ENCODE results near the gene ZDHHC14. TPM values are rescaled to one million over a fixed set of nuclear protein-coding genes. Genes with fewer than 3 reads are reported as not detected.

ZDHHC14 gene
- total and polyA plus RNA-seq, 8 donors = 3.4 to 25.7 (median 7.4) TPM

DNA sequence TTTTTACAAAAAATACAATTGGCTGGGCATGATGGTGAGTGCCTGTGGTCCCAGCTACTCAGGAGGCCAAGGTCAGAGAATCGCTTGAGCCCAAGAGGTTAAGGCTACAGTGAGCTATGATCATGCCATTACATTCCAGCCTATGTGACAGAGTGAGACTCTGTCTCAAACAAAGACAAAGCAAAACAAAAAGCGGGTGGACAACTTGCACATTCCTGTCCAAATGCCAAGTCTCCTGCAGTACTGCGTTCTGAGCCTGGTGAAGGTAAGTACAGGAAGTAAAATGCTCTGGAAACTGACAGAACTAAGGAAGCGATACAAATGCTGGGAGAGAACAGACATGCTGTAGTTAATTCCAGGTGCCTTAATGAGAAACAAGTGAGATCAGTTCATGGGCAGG, 37.3 kb upstream of the ZDHHC14 start:
- no peaks in the 10 kb centered on the region for H3K9me3 ChIP-seq
- no peak for DNase-seq
- peaks cover 0 to 11% (median 0%) of the 10 kb centered on the region in 3 donors for H3K27me3 ChIP-seq
- H3K4me1 ChIP-seq = no peaks in the 10 kb centered on the region
- TF ChIP-seq, protein P1, sequence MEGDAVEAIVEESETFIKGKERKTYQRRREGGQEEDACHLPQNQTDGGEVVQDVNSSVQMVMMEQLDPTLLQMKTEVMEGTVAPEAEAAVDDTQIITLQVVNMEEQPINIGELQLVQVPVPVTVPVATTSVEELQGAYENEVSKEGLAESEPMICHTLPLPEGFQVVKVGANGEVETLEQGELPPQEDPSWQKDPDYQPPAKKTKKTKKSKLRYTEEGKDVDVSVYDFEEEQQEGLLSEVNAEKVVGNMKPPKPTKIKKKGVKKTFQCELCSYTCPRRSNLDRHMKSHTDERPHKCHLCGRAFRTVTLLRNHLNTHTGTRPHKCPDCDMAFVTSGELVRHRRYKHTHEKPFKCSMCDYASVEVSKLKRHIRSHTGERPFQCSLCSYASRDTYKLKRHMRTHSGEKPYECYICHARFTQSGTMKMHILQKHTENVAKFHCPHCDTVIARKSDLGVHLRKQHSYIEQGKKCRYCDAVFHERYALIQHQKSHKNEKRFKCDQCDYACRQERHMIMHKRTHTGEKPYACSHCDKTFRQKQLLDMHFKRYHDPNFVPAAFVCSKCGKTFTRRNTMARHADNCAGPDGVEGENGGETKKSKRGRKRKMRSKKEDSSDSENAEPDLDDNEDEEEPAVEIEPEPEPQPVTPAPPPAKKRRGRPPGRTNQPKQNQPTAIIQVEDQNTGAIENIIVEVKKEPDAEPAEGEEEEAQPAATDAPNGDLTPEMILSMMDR (IDR thresholded peaks at IDR 0.05) = no peak
- no peak for TF ChIP-seq POLR2A (IDR thresholded peaks at IDR 0.05)
- TF ChIP-seq EP300 (IDR thresholded peaks at IDR 0.05) = no peak
- no peak for TF ChIP-seq POLR2AphosphoS5 (IDR thresholded peaks at IDR 0.05)
- no peaks in the 10 kb centered on the region for H3K36me3 ChIP-seq
- intact Hi-C loops (cut with DNase I; ENCODE audit: low total_unique reads) = no loop called here
- WGBS, 5 donors = 36 to 64% (median 45%) methylated on average over 4 of the region's 4 CpGs
- H3K27ac ChIP-seq = no peak overlapping the region
- no peak overlapping the region for H3K4me3 ChIP-seq

DNA sequence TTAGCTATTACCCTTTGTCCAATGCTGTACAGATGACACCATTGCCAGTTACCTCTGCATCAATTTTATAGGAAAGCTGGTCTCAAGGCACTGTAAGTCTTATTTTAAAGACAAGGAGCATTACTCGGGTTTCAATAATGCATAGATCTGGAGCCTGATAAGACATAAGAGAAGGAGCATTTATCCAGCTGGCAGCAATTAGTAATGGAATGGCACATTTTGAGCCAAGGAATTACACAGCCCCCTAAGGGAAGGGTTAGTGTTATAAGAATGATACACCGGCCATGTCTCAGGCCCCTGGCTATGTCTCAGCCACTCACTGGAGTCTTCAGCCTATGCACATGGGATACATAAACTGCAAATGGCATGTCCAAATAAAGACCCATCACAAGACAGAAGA, 34.6 kb upstream of the ZDHHC14 start:
- no peaks in the 10 kb centered on the region for H3K36me3 ChIP-seq
- WGBS, 5 donors = 74 to 89% (median 86%) methylated on average over 2 of the region's 2 CpGs
- no peak overlapping the region for H3K27ac ChIP-seq
- peaks cover 0 to 6% (median 0%) of the 10 kb centered on the region in 3 donors for H3K27me3 ChIP-seq
- no peak for DNase-seq
- intact Hi-C loops (cut with DNase I; ENCODE audit: low total_unique reads) = no loop called here
- no peaks in the 10 kb centered on the region for H3K4me1 ChIP-seq
- TF ChIP-seq POLR2AphosphoS5 (IDR thresholded peaks at IDR 0.05) = no peak
- H3K4me3 ChIP-seq = no peak overlapping the region
- H3K9me3 ChIP-seq = peaks cover 0 to 4% (median 0%) of the 10 kb centered on the region in 4 donors

DNA sequence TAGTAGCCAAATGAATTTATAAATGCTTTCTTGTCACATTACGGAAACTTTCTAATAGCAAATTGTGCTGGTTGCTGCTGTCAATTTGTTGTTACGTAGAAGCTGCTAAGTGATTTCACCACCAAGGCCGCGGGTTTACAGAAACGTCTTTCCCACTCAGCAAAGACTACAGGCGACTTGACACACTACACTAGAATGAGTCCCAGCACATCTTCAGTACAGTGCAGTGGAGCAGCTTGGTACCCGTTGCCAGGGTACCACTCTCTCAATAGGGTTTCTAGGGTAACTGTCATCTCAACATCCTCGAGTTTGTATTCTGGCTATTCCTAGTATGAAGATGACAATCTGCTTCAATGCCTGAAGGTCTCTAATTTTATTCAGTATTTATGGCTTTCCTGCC, 22.7 kb upstream of the ZDHHC14 start:
- Histone ChIP-seq H3K27me3 (peaks cover 0 to 5% (median 0%) of the 10 kb centered on the region in 3 donors), H3K27ac (no peak overlapping the region), H3K4me3 (no peak overlapping the region), H3K4me1 (no peaks in the 10 kb centered on the region), H3K9me3 (no peaks in the 10 kb centered on the region), H3K36me3 (no peaks in the 10 kb centered on the region)
- no peak for DNase-seq
- intact Hi-C loops (cut with DNase I; ENCODE audit: low total_unique reads) = no loop called here
- TF ChIP-seq EP300 (IDR thresholded peaks at IDR 0.05) = no peak
- no peak for TF ChIP-seq POLR2AphosphoS5 (IDR thresholded peaks at IDR 0.05)
- TF ChIP-seq POLR2A (IDR thresholded peaks at IDR 0.05) = no peak
- TF ChIP-seq, protein P1 (IDR thresholded peaks at IDR 0.05) = no peak
- WGBS, 5 donors = 77 to 87% (median 85%) methylated on average over 8 of the region's 8 CpGs

DNA sequence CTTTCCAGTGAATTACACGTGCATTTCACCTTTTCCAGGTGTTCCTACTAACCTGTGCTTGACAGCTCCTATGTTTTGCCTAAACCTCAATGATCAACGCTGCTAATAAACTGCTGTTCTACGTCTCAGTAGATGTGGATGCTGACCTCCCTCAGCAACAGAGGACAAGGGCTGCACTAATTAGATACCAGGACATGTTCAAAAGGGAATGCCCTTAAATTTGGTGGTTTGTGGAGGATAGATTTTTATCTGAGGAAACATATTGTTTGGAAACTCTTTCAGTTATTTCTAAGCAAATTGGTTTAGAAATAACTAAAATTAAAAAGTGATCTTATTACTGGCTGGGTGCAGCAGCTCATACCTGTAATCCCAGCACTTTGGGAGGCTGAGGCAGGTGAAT, 19.1 kb upstream of the ZDHHC14 start:
- Histone ChIP-seq H3K9me3 (no peaks in the 10 kb centered on the region), H3K4me3 (no peak overlapping the region), H3K4me1 (no peaks in the 10 kb centered on the region), H3K27me3 (peaks cover 0 to 13% (median 0%) of the 10 kb centered on the region in 3 donors), H3K27ac (no peak overlapping the region), H3K36me3 (no peaks in the 10 kb centered on the region)
- 56 to 79% (median 77%) methylated on average over 3 of the region's 3 CpGs for whole genome bisulfite sequencing, 5 donors
- no peak for DNase-seq
- intact Hi-C loops (cut with DNase I; ENCODE audit: low total_unique reads) = no loop called here
- TF ChIP-seq POLR2A (IDR thresholded peaks at IDR 0.05) (no peak), EP300 (IDR thresholded peaks at IDR 0.05) (no peak), POLR2AphosphoS5 (IDR thresholded peaks at IDR 0.05) (no peak)
- TF ChIP-seq, protein P1 (IDR thresholded peaks at IDR 0.05) = no peak

DNA sequence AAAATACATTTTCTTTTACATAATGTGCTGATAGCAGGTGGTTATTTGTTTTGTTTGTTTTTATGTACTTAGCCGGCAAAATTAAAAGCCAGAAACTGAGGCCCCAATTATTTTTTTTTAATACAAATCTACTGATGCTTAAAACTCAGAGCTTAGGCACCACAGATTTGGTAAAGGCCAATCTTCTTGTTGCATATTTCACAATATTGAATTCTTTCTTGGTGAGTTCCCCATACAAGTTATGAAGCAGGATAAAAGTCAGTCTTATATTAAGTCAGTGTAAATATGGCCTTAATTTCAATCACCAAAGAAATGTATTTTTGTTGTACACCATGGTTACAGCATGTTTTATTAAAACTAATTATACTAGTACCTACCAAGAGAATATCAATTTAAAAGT, 16.3 kb upstream of the ZDHHC14 start:
- Histone ChIP-seq H3K36me3 (no peaks in the 10 kb centered on the region), H3K27me3 (peaks cover 0 to 13% (median 0%) of the 10 kb centered on the region in 3 donors), H3K9me3 (no peaks in the 10 kb centered on the region), H3K27ac (no peak overlapping the region), H3K4me3 (no peak overlapping the region), H3K4me1 (no peaks in the 10 kb centered on the region)
- intact Hi-C loops (cut with DNase I; ENCODE audit: low total_unique reads) = no loop called here
- no peak for DNase-seq
- 87 to 95% (median 95%) methylated on average over 1 of the region's 1 CpG for WGBS, 5 donors
- TF ChIP-seq, protein P1 (IDR thresholded peaks at IDR 0.05) = no peak
- TF ChIP-seq POLR2A (IDR thresholded peaks at IDR 0.05) (no peak), POLR2AphosphoS5 (IDR thresholded peaks at IDR 0.05) (no peak), EP300 (IDR thresholded peaks at IDR 0.05) (no peak)
